HL-60/S4 treated with phorbol 12-myristate 13-acetate at 8.2 ng/mL for 4 days and 3 days (cell line): ENCODE data around the gene RBM12.

Experiments
- in situ Hi-C: fragments of 300-500 bp; cut with MboI; formaldehyde crosslinking; loops from 2 replicates; pipeline ENCODE4 v1.15.0; 2022; ENCODE audit warnings: low sequenced_read_pairs

RBM12 gene

GRCh38 chr20:35660122-35660937, 4.4 kb downstream of the RBM12 start:
- in situ Hi-C loops: no loop called here

DNA sequence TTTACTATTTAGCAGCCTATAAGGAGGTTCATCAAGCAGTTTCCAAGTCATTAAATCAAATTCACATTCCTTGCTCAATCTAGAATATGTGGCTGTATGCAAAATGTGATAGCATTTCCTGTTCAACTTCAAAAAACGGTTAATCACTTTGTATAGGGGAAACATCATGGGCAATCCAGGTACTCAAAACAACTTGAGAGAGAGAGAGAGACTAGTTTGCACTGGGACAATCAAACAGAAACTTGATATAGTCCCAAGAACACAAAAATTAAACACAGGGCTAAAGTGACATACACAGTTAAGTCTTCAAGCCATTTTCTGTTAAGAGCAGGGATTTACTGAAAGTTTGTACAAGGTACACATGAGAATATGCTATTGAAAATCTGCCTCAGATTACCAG, 7.4 kb downstream of the RBM12 start:
- in situ Hi-C loops: no loop called here

GRCh38 chr20:35654415-35654814, 10.3 kb downstream of the RBM12 start:
- in situ Hi-C loops: no loop called here

DNA sequence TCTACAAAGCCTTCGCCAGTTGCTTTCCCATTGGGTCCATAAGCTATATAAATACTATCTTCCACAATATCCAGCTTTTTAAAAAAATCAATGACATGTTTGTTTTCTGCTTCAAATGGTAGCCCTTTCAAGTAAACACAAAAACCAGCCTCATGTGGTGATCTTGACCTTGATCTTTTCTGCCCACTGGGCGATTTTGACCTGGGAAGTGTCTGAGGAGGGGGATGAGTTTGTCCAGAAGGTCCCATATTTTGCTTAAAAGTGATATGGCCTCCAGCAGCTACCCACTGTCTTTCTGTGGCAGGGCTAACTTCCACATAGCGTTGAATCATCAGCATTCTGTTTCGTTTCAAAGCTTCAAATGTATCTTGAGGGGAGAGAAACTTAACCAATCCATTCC, 10.8 kb downstream of the RBM12 start:
- in situ Hi-C loops: no loop called here

- in situ Hi-C loops: no loop called here
These were observed 11.3 kb downstream of the RBM12 start for GRCh38 chr20:35653430-35653734.

GRCh38 chr20:35652641-35653429, 11.9 kb downstream of the RBM12 start:
- in situ Hi-C loops: no loop called here

DNA sequence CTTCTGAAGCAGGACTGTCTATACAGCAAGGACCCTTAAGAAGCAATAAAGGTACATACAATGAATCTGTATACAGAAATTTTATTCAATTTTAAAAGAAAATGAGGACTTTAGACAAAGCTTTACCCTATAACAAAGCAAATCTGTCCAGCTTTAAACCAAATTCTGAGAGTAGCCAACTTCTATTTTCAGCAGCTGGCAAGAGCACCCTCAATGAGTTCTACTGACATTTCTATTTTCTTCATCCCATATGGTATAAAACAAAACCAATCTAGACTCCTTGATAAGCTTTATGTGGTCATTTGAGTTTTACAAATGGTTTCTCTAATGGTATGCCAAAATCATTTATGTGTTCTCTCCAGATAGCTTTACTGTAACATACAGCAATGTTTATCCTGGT, 12.7 kb downstream of the RBM12 start:
- in situ Hi-C loops: no loop called here

DNA sequence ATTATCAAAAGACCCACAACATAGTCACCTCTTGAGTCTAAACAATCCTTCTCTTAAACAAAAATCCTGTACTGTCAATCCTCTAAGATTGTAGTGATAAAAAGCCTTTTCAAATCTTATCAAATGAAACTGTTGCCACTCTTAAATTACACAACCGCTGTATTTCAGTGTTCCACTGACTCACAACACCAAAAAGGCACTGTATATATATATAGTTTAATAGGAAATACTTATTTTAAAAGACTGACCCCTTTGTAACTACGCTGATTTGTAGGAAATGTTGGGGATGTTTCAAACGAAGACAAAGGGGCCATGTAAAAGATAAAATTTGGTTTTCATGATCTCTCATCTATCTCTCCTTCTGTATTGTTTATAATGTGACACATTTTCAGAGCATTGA, 14.1 kb downstream of the RBM12 start:
- in situ Hi-C loops: no loop called here

DNA sequence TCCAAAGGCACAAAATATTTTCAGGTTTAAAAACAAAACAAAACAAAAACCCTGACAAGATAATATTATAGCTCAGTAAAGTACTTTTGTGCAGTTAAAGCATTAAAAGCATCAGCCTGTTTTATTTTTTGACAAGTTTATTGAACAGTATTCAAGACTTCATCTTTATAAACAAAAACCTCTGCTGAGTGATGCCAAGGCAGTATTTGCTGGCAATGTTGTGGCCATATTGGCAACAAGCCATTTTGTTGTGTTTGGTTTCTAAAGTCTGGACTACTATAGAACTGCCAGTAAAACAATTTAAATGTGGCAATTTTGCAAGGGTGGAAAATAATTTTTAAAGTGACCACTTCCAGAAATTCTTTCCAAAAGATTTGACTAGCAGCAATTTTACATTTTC, 15.9 kb downstream of the RBM12 start:
- in situ Hi-C loops: no loop called here

DNA sequence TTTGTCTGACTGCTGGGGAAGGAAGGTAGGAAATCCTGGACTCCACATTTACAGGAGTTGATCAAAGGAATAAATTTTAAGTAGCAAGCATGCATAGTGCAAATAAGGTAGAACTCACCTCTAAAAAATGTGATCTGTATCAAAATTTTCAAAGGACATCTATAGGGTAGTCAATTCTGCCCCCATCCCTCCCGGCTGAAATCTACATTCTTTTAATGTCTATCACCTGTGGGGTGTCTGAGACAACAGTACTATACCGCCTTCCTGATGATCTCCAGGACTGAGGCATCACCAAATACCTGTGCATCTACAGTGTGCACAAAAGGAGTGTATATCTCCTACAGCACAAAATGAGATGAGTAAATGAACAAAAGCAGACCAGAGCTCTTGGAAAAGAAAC, 19.9 kb downstream of the RBM12 start:
- in situ Hi-C loops: no loop called here

DNA sequence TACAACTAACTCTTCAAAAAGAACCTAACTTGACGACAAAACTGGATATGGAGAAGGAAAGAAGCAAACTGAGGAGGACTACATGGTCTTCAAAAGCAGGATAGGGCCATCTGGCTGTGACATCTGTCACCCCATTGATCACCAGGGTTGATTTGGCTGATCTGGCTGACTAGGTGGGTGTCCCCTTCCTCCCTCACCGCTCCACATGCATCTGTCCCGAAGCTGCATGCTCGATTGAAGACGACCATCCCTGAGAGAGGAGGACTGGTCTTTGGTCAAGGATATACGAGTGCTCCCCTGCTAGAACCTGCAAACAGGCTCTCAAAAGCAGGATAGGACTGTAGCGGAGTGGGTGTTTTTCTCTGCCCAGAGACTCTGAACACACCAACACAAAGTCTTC, 21.7 kb downstream of the RBM12 start:
- in situ Hi-C loops: no loop called here

- in situ Hi-C loops: no loop called here
These were observed 23.0 kb downstream of the RBM12 start for GRCh38 chr20:35641743-35642142.

- in situ Hi-C loops: no loop called here
These were observed 24.0 kb downstream of the RBM12 start for GRCh38 chr20:35640724-35641123.

DNA sequence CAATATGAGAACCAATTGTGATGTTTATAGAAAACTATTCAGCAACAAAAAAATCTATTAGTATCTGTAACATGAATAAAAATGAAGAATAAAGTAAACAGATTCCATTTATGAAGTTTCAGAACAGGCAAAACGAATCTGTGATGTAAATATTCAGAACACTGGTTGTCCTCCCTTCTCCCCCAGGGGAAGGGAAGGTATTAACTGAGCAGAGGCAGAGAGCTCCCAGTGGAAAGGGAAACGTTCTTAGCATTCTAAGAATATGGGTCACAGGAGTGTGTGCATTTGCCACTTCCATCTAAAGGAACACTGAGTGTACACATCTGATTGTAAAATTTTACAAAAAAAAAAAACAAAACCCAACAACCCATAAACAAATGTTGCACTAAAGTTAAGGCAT, 25.9 kb downstream of the RBM12 start:
- in situ Hi-C loops: no loop called here

DNA sequence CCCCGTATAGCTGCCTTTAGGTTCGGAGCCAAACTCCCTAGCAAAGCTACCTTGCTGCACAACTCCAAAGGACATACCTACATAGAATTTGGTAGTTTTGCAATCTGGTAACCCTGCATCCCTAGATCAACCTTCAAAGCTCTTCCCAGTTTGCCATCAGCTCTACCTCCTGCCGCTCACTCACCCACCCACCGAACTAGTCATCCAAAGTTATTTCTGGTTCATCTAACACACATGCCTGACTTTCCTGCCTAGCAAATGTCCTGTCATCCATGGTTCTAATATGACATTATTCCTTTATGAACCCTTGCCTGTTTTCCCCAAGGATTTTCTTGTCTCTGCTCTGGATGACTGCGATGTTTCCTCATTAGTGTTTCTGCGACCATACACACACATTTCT, 27.4 kb downstream of the RBM12 start:
- in situ Hi-C loops: no loop called here

DNA sequence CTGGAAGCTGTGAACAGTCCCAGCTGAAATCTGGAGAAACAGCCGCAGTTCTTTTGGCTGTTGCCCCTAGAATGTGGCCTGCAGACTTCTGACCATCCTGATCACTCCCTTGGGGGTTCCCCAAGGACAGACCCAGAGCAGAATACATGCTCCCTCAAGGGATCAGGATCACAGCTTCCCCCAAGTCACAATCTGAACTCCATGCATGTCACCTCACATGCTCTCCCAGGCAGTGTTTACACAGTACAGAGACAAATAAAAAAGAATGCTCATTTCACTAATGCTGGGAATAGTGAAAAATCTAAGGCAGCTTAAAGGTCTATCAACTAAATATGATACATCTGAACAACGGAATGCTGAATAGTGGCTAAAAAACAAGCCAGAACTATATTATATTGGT, 28.6 kb downstream of the RBM12 start:
- in situ Hi-C loops: no loop called here

DNA sequence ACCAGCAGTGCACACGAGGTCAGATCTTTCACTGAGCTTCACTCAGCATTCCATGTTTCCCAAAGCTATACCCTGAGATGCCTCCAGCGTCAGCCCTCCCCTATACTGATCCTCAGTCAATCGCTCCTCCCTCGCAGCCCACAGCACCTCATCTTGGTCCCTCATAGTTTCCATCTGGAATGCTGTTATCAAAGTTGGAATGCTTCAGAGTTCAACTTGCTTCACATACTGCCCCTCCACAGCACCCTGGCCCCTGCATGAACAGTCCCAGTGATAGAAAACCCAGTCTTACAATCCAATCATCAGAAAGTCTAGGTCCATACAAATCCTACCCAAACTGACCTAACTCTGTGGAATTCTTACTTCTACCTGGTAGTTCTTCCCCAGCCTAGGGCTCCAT, 29.0 kb downstream of the RBM12 start:
- in situ Hi-C loops: no loop called here

- in situ Hi-C loops: no loop called here
These were observed 32.1 kb downstream of the RBM12 start for GRCh38 chr20:35632539-35633115.

- in situ Hi-C loops: no loop called here
These were observed 34.1 kb downstream of the RBM12 start for GRCh38 chr20:35630636-35631035.

- in situ Hi-C loops: no loop called here
These were observed 35.1 kb downstream of the RBM12 start for GRCh38 chr20:35629427-35630145.

DNA sequence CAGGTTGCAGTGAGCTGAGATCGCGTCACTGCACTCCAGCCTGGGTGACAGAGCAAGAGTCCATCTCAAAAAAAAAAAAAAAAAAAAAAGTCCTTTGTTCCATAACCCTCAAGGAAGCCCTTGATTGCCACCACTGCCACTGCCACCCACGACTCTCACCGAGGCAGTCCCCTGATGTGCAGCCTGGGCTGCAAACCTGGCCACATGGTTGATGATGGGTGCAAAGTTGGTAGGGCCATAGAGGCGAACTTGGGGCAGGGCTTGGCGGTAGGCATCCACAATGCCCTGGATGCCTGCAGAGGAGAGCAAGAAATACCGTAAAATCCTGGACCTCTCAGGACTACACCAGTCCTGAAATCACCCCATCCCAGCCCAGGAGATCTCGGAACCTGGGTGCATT, 37.6 kb downstream of the RBM12 start:
- in situ Hi-C loops: no loop called here
